Keratinocyte (primary cell): ENCODE results near the gene SCAI. TPM values are rescaled to one million over a fixed set of nuclear protein-coding genes. Genes with fewer than 3 reads are reported as not detected.

Source experiments
- DNase-seq: peaks from one replicate; pipeline ENCODE4 v3.0.0-alpha.2; 2011; ENCODE audit warnings: low read depth, missing footprints, low spot score
- FAIRE-seq: peaks from 2 replicates; lab custom pipeline; 2011; peaks lifted over from hg19 to GRCh38; lab: Jason Lieb, UNC
- H2AFZ ChIP-seq: 2 replicates; pipeline ENCODE4 v1.6.0; 2012; ENCODE audit warnings: low read length, control low read depth, inconsistent platforms; ENCODE audit not compliant: control insufficient read depth
- H3K27ac ChIP-seq: 2 replicates; pipeline ENCODE4 v1.5.1; 2011; ENCODE audit warnings: low read length; ENCODE audit not compliant: control insufficient read depth, insufficient read depth
- H3K27me3 ChIP-seq: 3 replicates; pipeline ENCODE4 v1.6.0; 2011; ENCODE audit warnings: low read length; ENCODE audit not compliant: control insufficient read depth, insufficient read depth; ENCODE audit errors: extremely low read depth
- H3K36me3 ChIP-seq, 2 experiments: 2 replicates in 1 of 2; 3 replicates in 1 of 2; pipeline ENCODE4 v1.5.1; 2011; ENCODE audit warnings: low read length in 2 of 2, mild to moderate bottlenecking in 1 of 2; ENCODE audit not compliant: control insufficient read depth in 2 of 2, insufficient read depth in 2 of 2; ENCODE audit errors: extremely low read depth in 1 of 2
- H3K4me1 ChIP-seq: 3 replicates; pipeline ENCODE4 v1.5.1; 2011; ENCODE audit warnings: low read length; ENCODE audit not compliant: control insufficient read depth, insufficient read depth; ENCODE audit errors: extremely low read depth
- H3K4me2 ChIP-seq: 3 replicates; pipeline ENCODE4 v1.6.0; 2011; ENCODE audit warnings: low read depth, low read length; ENCODE audit not compliant: control insufficient read depth, insufficient read depth; ENCODE audit errors: extremely low read depth
- H3K4me3 ChIP-seq, 3 experiments: fragments of 200-600 bp in 1 of 3; sonication (generic) in 1 of 3; 2 replicates in 2 of 3; 3 replicates in 1 of 3; pipeline ENCODE4 v1.5.1; 2011 to 2016; ENCODE audit warnings: low read length in 3 of 3, mild to moderate bottlenecking in 3 of 3, control low read depth in 2 of 3, inconsistent platforms in 1 of 3, low read depth in 1 of 3, mixed read lengths in 1 of 3, mixed run types in 1 of 3, moderate library complexity in 1 of 3; ENCODE audit not compliant: control insufficient read depth in 2 of 3, insufficient read depth in 2 of 3; ENCODE audit errors: extremely low read depth in 1 of 3
- H3K79me2 ChIP-seq: 2 replicates; pipeline ENCODE4 v1.6.0; 2012; ENCODE audit warnings: low read length; ENCODE audit not compliant: control insufficient read depth, insufficient read depth
- H3K9ac ChIP-seq: 3 replicates; pipeline ENCODE4 v1.6.0; 2011; ENCODE audit warnings: low read length; ENCODE audit not compliant: control insufficient read depth, insufficient read depth; ENCODE audit errors: extremely low read depth
- H3K9me1 ChIP-seq: 3 replicates; pipeline ENCODE4 v1.6.0; 2011; ENCODE audit warnings: low read length; ENCODE audit not compliant: control insufficient read depth, insufficient read depth; ENCODE audit errors: extremely low read depth
- H3K9me3 ChIP-seq: 2 replicates; pipeline ENCODE4 v1.5.1; 2012; ENCODE audit warnings: low read depth, low read length; ENCODE audit not compliant: control insufficient read depth
- H4K20me1 ChIP-seq: 3 replicates; pipeline ENCODE4 v1.6.0; 2011; ENCODE audit warnings: low read length; ENCODE audit not compliant: control insufficient read depth, insufficient read depth; ENCODE audit errors: extremely low read depth
- CTCF ChIP-seq, 3 experiments: IDR thresholded peaks in 1 of 3; conservative IDR thresholded peaks in 1 of 3; optimal IDR thresholded peaks in 1 of 3; 2 replicates in 2 of 3; 3 replicates in 1 of 3; pipeline versions ENCODE3 to v1.5.1; 2011; ENCODE audit warnings: low read length in 3 of 3, mild to moderate bottlenecking in 3 of 3, moderate library complexity in 2 of 3, control low read depth in 1 of 3, inconsistent platforms in 1 of 3; ENCODE audit not compliant: insufficient read depth in 2 of 3; ENCODE audit errors: extremely low read depth in 1 of 3
- EZH2 ChIP-seq: IDR thresholded peaks from one replicate; pipeline ENCODE4 v1.6.1; 2012; ENCODE audit warnings: inconsistent platforms, mild to moderate bottlenecking, low read length, moderate library complexity
- dilution Hi-C: fragments of 300-500 bp; cut with MboI; formaldehyde crosslinking; loops from one replicate; pipeline ENCODE4 v1.7.0; 2020; ENCODE audit warnings: low sequenced_read_pairs; ENCODE audit not compliant: extremely low pct_ligation_motif_present
- polyA plus RNA-seq, 5 experiments: library from polyadenylated mRNA; depleted of rRNA in 3 of 5; stranded (reverse) in 3 of 5; stranded (forward) in 1 of 5; unstranded in 1 of 5; fragments of >200 nt; gene quantifications; 1 replicate in 1 of 5; 2 replicates in 3 of 5; 3 replicates in 1 of 5; pipeline versions ENCODE4 v1.2.1 to v1.2.3, GENCODE V29; 2011 to 2012; ENCODE audit warnings: missing spikeins in 2 of 5, low read depth in 1 of 5, low replicate concordance in 1 of 5

SCAI gene
- polyA plus RNA-seq, 1 donor (not counting 4 experiments of a cell fraction or from before 2014, with no cell fraction given), result 3.0 TPM

GRCh38 chr9:124940521-124940893 is 202.8 kb downstream of the SCAI start:
- Histone ChIP-seq H3K4me1 (peaks cover 4% of the 10 kb centered on the region), H3K36me3 (peaks cover 0 to 3% of the 10 kb centered on the region in 2 experiments), H3K9me3 (no peaks in the 10 kb centered on the region), H3K27ac (peak overlapping the region; percentile 87), H3K27me3 (no peaks in the 10 kb centered on the region), H4K20me1 (no peaks in the 10 kb centered on the region), H3K4me2 (peak overlapping the region; percentile 96), H3K9ac (peak overlapping the region; percentile 91), H2AFZ (peak overlapping the region; percentile 90), H3K4me3 (peak overlapping the region; percentile 84 to 97 (median 94)), H3K9me1 (no peaks in the 10 kb centered on the region), H3K79me2 (no peaks in the 10 kb centered on the region)
- no peak for DNase-seq
- dilution Hi-C loops, result no loop called here
- no peak for FAIRE-seq
- TF ChIP-seq EZH2 (no peak), CTCF (optimal IDR thresholded peaks at IDR 0.05 in 1 of 3, IDR thresholded peaks at IDR 0.05 in 1 of 3, conservative IDR thresholded peaks at IDR 0.05 in 1 of 3; ENCODE audit: extremely low read depth in 1 of 3, insufficient read depth in 2 of 3, low read length in 3 of 3) (no peak)

GRCh38 chr9:124939944-124940343 is 203.4 kb downstream of the SCAI start:
- Histone ChIP-seq H3K27me3 (no peaks in the 10 kb centered on the region), H2AFZ (no peak overlapping the region), H3K36me3 (peaks cover 0 to 3% of the 10 kb centered on the region in 2 experiments), H3K9me3 (no peaks in the 10 kb centered on the region), H3K4me1 (peaks cover 4% of the 10 kb centered on the region), H3K9ac (peak overlapping the region; percentile 91), H4K20me1 (no peaks in the 10 kb centered on the region), H3K4me2 (peak overlapping the region; percentile 96), H3K4me3 (peak overlapping the region; percentile 84 to 97 (median 94)), H3K79me2 (no peaks in the 10 kb centered on the region), H3K27ac (peak overlapping the region; percentile 87), H3K9me1 (no peaks in the 10 kb centered on the region)
- dilution Hi-C loops, result no loop called here
- TF ChIP-seq EZH2 (no peak), CTCF (optimal IDR thresholded peaks at IDR 0.05 in 1 of 3, IDR thresholded peaks at IDR 0.05 in 1 of 3, conservative IDR thresholded peaks at IDR 0.05 in 1 of 3; ENCODE audit: extremely low read depth in 1 of 3, insufficient read depth in 2 of 3, low read length in 3 of 3) (no peak)
- FAIRE-seq (no peak), DNase-seq (no peak)
